Keratinocyte (primary cell): ENCODE measurements around the gene SMAD3. TPM values are rescaled to one million over a fixed set of nuclear protein-coding genes. Genes with fewer than 3 reads are reported as not detected.

ENCODE experiments used
- DNase-seq: peaks from one replicate; pipeline ENCODE4 v3.0.0-alpha.2; 2011; ENCODE audit warnings: low read depth, missing footprints, low spot score
- FAIRE-seq: peaks from 2 replicates; lab custom pipeline; 2011; peaks lifted over from hg19 to GRCh38; lab: Jason Lieb, UNC
- H2AFZ ChIP-seq: 2 replicates; pipeline ENCODE4 v1.6.0; 2012; ENCODE audit warnings: low read length, control low read depth, inconsistent platforms; ENCODE audit not compliant: control insufficient read depth
- H3K27ac ChIP-seq: 2 replicates; pipeline ENCODE4 v1.5.1; 2011; ENCODE audit warnings: low read length; ENCODE audit not compliant: control insufficient read depth, insufficient read depth
- H3K27me3 ChIP-seq: 3 replicates; pipeline ENCODE4 v1.6.0; 2011; ENCODE audit warnings: low read length; ENCODE audit not compliant: control insufficient read depth, insufficient read depth; ENCODE audit errors: extremely low read depth
- H3K36me3 ChIP-seq, 2 experiments: 2 replicates in 1 of 2; 3 replicates in 1 of 2; pipeline ENCODE4 v1.5.1; 2011; ENCODE audit warnings: low read length in 2 of 2, mild to moderate bottlenecking in 1 of 2; ENCODE audit not compliant: control insufficient read depth in 2 of 2, insufficient read depth in 2 of 2; ENCODE audit errors: extremely low read depth in 1 of 2
- H3K4me1 ChIP-seq: 3 replicates; pipeline ENCODE4 v1.5.1; 2011; ENCODE audit warnings: low read length; ENCODE audit not compliant: control insufficient read depth, insufficient read depth; ENCODE audit errors: extremely low read depth
- H3K4me2 ChIP-seq: 3 replicates; pipeline ENCODE4 v1.6.0; 2011; ENCODE audit warnings: low read depth, low read length; ENCODE audit not compliant: control insufficient read depth, insufficient read depth; ENCODE audit errors: extremely low read depth
- H3K4me3 ChIP-seq, 3 experiments: fragments of 200-600 bp in 1 of 3; sonication (generic) in 1 of 3; 2 replicates in 2 of 3; 3 replicates in 1 of 3; pipeline ENCODE4 v1.5.1; 2011 to 2016; ENCODE audit warnings: low read length in 3 of 3, mild to moderate bottlenecking in 3 of 3, control low read depth in 2 of 3, inconsistent platforms in 1 of 3, low read depth in 1 of 3, mixed read lengths in 1 of 3, mixed run types in 1 of 3, moderate library complexity in 1 of 3; ENCODE audit not compliant: control insufficient read depth in 2 of 3, insufficient read depth in 2 of 3; ENCODE audit errors: extremely low read depth in 1 of 3
- H3K79me2 ChIP-seq: 2 replicates; pipeline ENCODE4 v1.6.0; 2012; ENCODE audit warnings: low read length; ENCODE audit not compliant: control insufficient read depth, insufficient read depth
- H3K9ac ChIP-seq: 3 replicates; pipeline ENCODE4 v1.6.0; 2011; ENCODE audit warnings: low read length; ENCODE audit not compliant: control insufficient read depth, insufficient read depth; ENCODE audit errors: extremely low read depth
- H3K9me1 ChIP-seq: 3 replicates; pipeline ENCODE4 v1.6.0; 2011; ENCODE audit warnings: low read length; ENCODE audit not compliant: control insufficient read depth, insufficient read depth; ENCODE audit errors: extremely low read depth
- H3K9me3 ChIP-seq: 2 replicates; pipeline ENCODE4 v1.5.1; 2012; ENCODE audit warnings: low read depth, low read length; ENCODE audit not compliant: control insufficient read depth
- H4K20me1 ChIP-seq: 3 replicates; pipeline ENCODE4 v1.6.0; 2011; ENCODE audit warnings: low read length; ENCODE audit not compliant: control insufficient read depth, insufficient read depth; ENCODE audit errors: extremely low read depth
- EZH2 ChIP-seq: IDR thresholded peaks from one replicate; pipeline ENCODE4 v1.6.1; 2012; ENCODE audit warnings: inconsistent platforms, mild to moderate bottlenecking, low read length, moderate library complexity
- dilution Hi-C: fragments of 300-500 bp; cut with MboI; formaldehyde crosslinking; loops from one replicate; pipeline ENCODE4 v1.7.0; 2020; ENCODE audit warnings: low sequenced_read_pairs; ENCODE audit not compliant: extremely low pct_ligation_motif_present
- polyA plus RNA-seq, 5 experiments: library from polyadenylated mRNA; depleted of rRNA in 3 of 5; stranded (reverse) in 3 of 5; stranded (forward) in 1 of 5; unstranded in 1 of 5; fragments of >200 nt; gene quantifications; 1 replicate in 1 of 5; 2 replicates in 3 of 5; 3 replicates in 1 of 5; pipeline versions ENCODE4 v1.2.1 to v1.2.3, GENCODE V29; 2011 to 2012; ENCODE audit warnings: missing spikeins in 2 of 5, low read depth in 1 of 5, low replicate concordance in 1 of 5
- TF ChIP-seq, protein P1 (sequence below), 3 experiments: IDR thresholded peaks in 1 of 3; conservative IDR thresholded peaks in 1 of 3; optimal IDR thresholded peaks in 1 of 3; 2 replicates in 2 of 3; 3 replicates in 1 of 3; pipeline versions ENCODE3 to v1.5.1; 2011; ENCODE audit warnings: low read length in 3 of 3, mild to moderate bottlenecking in 3 of 3, moderate library complexity in 2 of 3, control low read depth in 1 of 3, inconsistent platforms in 1 of 3; ENCODE audit not compliant: insufficient read depth in 2 of 3; ENCODE audit errors: extremely low read depth in 1 of 3

The SMAD3 gene
- polyA plus RNA-seq, 1 donor (not counting 4 experiments of a cell fraction or from before 2014, with no cell fraction given): 33.7 TPM

DNA sequence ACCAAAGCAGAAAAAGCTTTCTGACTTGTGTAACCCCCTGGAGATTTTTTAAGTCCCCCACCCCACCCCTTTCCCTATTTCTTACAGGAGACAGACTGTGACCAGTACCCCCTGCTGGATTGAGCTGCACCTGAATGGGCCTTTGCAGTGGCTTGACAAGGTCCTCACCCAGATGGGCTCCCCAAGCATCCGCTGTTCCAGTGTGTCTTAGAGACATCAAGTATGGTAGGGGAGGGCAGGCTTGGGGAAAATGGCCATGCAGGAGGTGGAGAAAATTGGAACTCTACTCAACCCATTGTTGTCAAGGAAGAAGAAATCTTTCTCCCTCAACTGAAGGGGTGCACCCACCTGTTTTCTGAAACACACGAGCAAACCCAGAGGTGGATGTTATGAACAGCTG lies 124.9 kb downstream of the SMAD3 start:
- peaks cover 9% of the 10 kb centered on the region for H3K4me1 ChIP-seq
- dilution Hi-C loops: no loop called here
- H3K27ac ChIP-seq: no peak overlapping the region
- no peaks in the 10 kb centered on the region for H3K9me3 ChIP-seq
- H3K9ac ChIP-seq: no peak overlapping the region
- TF ChIP-seq, protein P1, sequence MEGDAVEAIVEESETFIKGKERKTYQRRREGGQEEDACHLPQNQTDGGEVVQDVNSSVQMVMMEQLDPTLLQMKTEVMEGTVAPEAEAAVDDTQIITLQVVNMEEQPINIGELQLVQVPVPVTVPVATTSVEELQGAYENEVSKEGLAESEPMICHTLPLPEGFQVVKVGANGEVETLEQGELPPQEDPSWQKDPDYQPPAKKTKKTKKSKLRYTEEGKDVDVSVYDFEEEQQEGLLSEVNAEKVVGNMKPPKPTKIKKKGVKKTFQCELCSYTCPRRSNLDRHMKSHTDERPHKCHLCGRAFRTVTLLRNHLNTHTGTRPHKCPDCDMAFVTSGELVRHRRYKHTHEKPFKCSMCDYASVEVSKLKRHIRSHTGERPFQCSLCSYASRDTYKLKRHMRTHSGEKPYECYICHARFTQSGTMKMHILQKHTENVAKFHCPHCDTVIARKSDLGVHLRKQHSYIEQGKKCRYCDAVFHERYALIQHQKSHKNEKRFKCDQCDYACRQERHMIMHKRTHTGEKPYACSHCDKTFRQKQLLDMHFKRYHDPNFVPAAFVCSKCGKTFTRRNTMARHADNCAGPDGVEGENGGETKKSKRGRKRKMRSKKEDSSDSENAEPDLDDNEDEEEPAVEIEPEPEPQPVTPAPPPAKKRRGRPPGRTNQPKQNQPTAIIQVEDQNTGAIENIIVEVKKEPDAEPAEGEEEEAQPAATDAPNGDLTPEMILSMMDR (optimal IDR thresholded peaks at IDR 0.05 in 1 of 3, IDR thresholded peaks at IDR 0.05 in 1 of 3, conservative IDR thresholded peaks at IDR 0.05 in 1 of 3; ENCODE audit: extremely low read depth in 1 of 3, insufficient read depth in 2 of 3, low read length in 3 of 3): no peak
- TF ChIP-seq EZH2: no peak
- H3K36me3 ChIP-seq: peaks cover 48 to 65% of the 10 kb centered on the region in 2 experiments
- H3K79me2 ChIP-seq: no peaks in the 10 kb centered on the region
- DNase-seq: no peak
- FAIRE-seq: no peak
- H3K27me3 ChIP-seq: no peaks in the 10 kb centered on the region
- no peak overlapping the region for H3K4me3 ChIP-seq
- no peaks in the 10 kb centered on the region for H3K9me1 ChIP-seq
- no peaks in the 10 kb centered on the region for H4K20me1 ChIP-seq
- no peak overlapping the region for H3K4me2 ChIP-seq
- no peak overlapping the region for H2AFZ ChIP-seq

DNA sequence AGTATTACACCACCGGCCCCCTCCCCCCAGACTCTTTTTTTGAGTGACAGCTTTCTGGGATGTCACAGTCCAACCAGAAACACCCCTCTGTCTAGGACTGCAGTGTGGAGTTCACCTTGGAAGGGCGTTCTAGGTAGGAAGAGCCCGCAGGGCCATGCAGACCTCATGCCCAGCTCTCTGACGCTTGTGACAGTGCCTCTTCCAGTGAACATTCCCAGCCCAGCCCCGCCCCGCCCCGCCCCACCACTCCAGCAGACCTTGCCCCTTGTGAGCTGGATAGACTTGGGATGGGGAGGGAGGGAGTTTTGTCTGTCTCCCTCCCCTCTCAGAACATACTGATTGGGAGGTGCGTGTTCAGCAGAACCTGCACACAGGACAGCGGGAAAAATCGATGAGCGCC lies 125.4 kb downstream of the SMAD3 start:
- H3K4me3 ChIP-seq: no peak overlapping the region
- no peak for TF ChIP-seq EZH2
- TF ChIP-seq, protein P1 (optimal IDR thresholded peaks at IDR 0.05 in 1 of 3, IDR thresholded peaks at IDR 0.05 in 1 of 3, conservative IDR thresholded peaks at IDR 0.05 in 1 of 3; ENCODE audit: extremely low read depth in 1 of 3, insufficient read depth in 2 of 3, low read length in 3 of 3): no peak
- no peaks in the 10 kb centered on the region for H4K20me1 ChIP-seq
- no peak overlapping the region for H3K27ac ChIP-seq
- peaks cover 45 to 60% of the 10 kb centered on the region in 2 experiments for H3K36me3 ChIP-seq
- H3K27me3 ChIP-seq: no peaks in the 10 kb centered on the region
- no peaks in the 10 kb centered on the region for H3K79me2 ChIP-seq
- H2AFZ ChIP-seq: no peak overlapping the region
- no peak for FAIRE-seq
- H3K9me1 ChIP-seq: no peaks in the 10 kb centered on the region
- dilution Hi-C loops: no loop called here
- DNase-seq: no peak
- H3K9me3 ChIP-seq: no peaks in the 10 kb centered on the region
- H3K9ac ChIP-seq: no peak overlapping the region
- H3K4me1 ChIP-seq: peaks cover 4% of the 10 kb centered on the region
- H3K4me2 ChIP-seq: no peak overlapping the region
